ENCODE data around the gene ZNF462. TPM values are rescaled to one million over a fixed set of nuclear protein-coding genes. Genes with fewer than 3 reads are reported as not detected.

Gene ZNF462
- total RNA-seq, 1 experiment from 2014 or later = 164 TPM

- no peak for TF ChIP-seq CTCF (conservative IDR thresholded peaks at IDR 0.05)
- no peak overlapping the region for H4K91ac ChIP-seq (ENCODE audit: insufficient read length, low read depth, low read length)
- no peak overlapping the region for H4K8ac ChIP-seq (replicated peaks; ENCODE audit: insufficient read length, low read depth, low read length)
- H3K4me2 ChIP-seq (ENCODE audit: insufficient read depth, insufficient read length, low read length) = no peak overlapping the region
- Mint-ChIP-seq H3K9me3 (no peaks in the 10 kb centered on the region), H3K27ac (no peak overlapping the region), H3K27me3 (ENCODE audit: low read depth) (no peaks in the 10 kb centered on the region), H3K4me1 (peaks cover 36 to 63% of the 10 kb centered on the region in 2 experiments), H3K36me3 (ENCODE audit: insufficient read depth in 1 of 3, low read depth in 3 of 3) (peaks cover 41 to 68% (median 60%) of the 10 kb centered on the region in 3 experiments), H3K4me3 (no peak overlapping the region)
- H3K4ac ChIP-seq (ENCODE audit: low read depth, low read length) = no peak overlapping the region
- no CpG with 5 or more reads among the region's 3 CpGs for WGBS (ENCODE audit: extremely low coverage, insufficient read length, low lambda C conversion rate)
- no peaks in the 10 kb centered on the region for H4K20me1 ChIP-seq (ENCODE audit: control insufficient read depth, insufficient read depth, insufficient read length)
- DNase-seq = no peak
- no peak overlapping the region for H2AFZ ChIP-seq (ENCODE audit: low read length)
- H3K23ac ChIP-seq (ENCODE audit: insufficient read length, low read depth, low read length) = no peak overlapping the region
- H3K27me3 ChIP-seq (ENCODE audit: insufficient read depth, low read length) = no peaks in the 10 kb centered on the region
- no peak overlapping the region for H2BK15ac ChIP-seq (ENCODE audit: low read depth, low read length)
- no peak overlapping the region for H2BK20ac ChIP-seq (ENCODE audit: low read depth, low read length, poor library complexity, severe bottlenecking)
- H2BK5ac ChIP-seq (ENCODE audit: insufficient read length, low read length) = no peak overlapping the region
- no peak overlapping the region for H3T11ph ChIP-seq (ENCODE audit: low read length)
- no peaks in the 10 kb centered on the region for H3K9me3 ChIP-seq (ENCODE audit: control insufficient read depth, low read depth, low read length)
- H3K23me2 ChIP-seq (ENCODE audit: insufficient read length, low read depth, low read length, poor library complexity, severe bottlenecking) = no peaks in the 10 kb centered on the region
- H2AK5ac ChIP-seq (ENCODE audit: insufficient read length, low read length) = no peak overlapping the region
- no peak overlapping the region for H3K56ac ChIP-seq (ENCODE audit: insufficient read length, low read depth, low read length)
- H3K9ac ChIP-seq (ENCODE audit: extremely low read depth, insufficient read length, low read length) = no peak overlapping the region
- no peak overlapping the region for H2BK12ac ChIP-seq (ENCODE audit: insufficient read length, low read depth, low read length)
- no peaks in the 10 kb centered on the region for H3K79me2 ChIP-seq (ENCODE audit: insufficient read depth, low read length)
- H3K14ac ChIP-seq (ENCODE audit: insufficient read depth, low read length) = no peak overlapping the region
- no peak overlapping the region for H2BK120ac ChIP-seq (ENCODE audit: low read depth, low read length, poor library complexity, severe bottlenecking)
- H3K18ac ChIP-seq (ENCODE audit: insufficient read length, low read depth, low read length) = no peak overlapping the region
- no peak overlapping the region for H3K27ac ChIP-seq (ENCODE audit: insufficient read length, low read depth, low read length)
- H4K5ac ChIP-seq (ENCODE audit: insufficient read length, low read depth, low read length) = no peak overlapping the region
- no peaks in the 10 kb centered on the region for H3K79me1 ChIP-seq (ENCODE audit: insufficient read depth, low read depth, low read length, poor library complexity, severe bottlenecking)
- peaks cover 2% of the 10 kb centered on the region; the same call in 1 of the 2 replicates for H3K4me1 ChIP-seq (ENCODE audit: insufficient read depth, low read length)
Observed at GRCh38 chr9:106963684-106964083, 100.7 kb downstream of the ZNF462 start.
